K562 (cell line): ENCODE data around the gene DCAF6.

Experiments
- NR1H2 ChIP-seq: sonication (generic); formaldehyde crosslinking; IDR thresholded peaks from 2 replicates; pipeline ENCODE4 v1.4.0; 2020; ENCODE audit warnings: mild to moderate bottlenecking, missing genetic modification reagents
- POLR2AphosphoS5 ChIP-seq: IDR thresholded peaks from 2 replicates; pipeline ENCODE4 v1.6.1; 2011; ENCODE audit warnings: mild to moderate bottlenecking, low read depth, low read length, moderate library complexity; ENCODE audit not compliant: control insufficient read depth, insufficient read depth
- ZNF217 ChIP-seq: sonication (generic); formaldehyde crosslinking; IDR thresholded peaks from 2 replicates; pipeline ENCODE4 v1.8.0; 2022; ENCODE audit warnings: mild to moderate bottlenecking, missing genetic modification reagents
- TF ChIP-seq, protein P1 (sequence below), 3 experiments: IDR thresholded peaks in 2 of 3; conservative IDR thresholded peaks in 1 of 3; 2 replicates each; pipeline ENCODE4 v1.5.1; 2011 to 2012; ENCODE audit warnings: low read length in 3 of 3, mild to moderate bottlenecking in 3 of 3, control low read depth in 2 of 3, improper control_type of control experiment in 1 of 3, inconsistent platforms in 1 of 3, low read depth in 1 of 3, mixed read lengths in 1 of 3, moderate library complexity in 1 of 3; ENCODE audit not compliant: insufficient read depth in 2 of 3

DNA sequence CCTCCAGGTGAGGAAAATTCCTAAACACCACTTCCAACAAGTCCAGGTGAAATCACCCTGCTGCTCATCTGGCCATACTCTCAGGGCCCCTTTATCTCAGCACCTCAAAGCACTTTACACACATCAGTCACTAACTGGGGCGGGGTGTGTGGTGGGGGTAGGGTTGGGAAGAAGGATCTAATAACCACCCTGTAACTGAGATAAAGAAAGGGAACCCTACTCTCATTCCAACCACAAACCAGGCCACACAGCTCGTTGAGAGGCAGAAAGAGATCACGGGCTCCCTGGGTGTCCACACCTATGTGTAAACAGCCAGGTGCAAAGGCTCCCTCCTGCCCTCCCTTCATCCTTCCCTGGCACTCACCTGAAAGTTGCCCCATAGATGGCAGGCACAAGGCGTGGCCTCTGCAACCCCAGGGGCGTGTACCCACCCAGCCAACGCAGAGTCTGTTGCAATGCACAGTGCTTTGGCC is 179.9 kb downstream of the DCAF6 start:
- TF ChIP-seq POLR2AphosphoS5, result no peak
- no peak for TF ChIP-seq NR1H2 (CRISPR knock-in tag)
- TF ChIP-seq, protein P1, sequence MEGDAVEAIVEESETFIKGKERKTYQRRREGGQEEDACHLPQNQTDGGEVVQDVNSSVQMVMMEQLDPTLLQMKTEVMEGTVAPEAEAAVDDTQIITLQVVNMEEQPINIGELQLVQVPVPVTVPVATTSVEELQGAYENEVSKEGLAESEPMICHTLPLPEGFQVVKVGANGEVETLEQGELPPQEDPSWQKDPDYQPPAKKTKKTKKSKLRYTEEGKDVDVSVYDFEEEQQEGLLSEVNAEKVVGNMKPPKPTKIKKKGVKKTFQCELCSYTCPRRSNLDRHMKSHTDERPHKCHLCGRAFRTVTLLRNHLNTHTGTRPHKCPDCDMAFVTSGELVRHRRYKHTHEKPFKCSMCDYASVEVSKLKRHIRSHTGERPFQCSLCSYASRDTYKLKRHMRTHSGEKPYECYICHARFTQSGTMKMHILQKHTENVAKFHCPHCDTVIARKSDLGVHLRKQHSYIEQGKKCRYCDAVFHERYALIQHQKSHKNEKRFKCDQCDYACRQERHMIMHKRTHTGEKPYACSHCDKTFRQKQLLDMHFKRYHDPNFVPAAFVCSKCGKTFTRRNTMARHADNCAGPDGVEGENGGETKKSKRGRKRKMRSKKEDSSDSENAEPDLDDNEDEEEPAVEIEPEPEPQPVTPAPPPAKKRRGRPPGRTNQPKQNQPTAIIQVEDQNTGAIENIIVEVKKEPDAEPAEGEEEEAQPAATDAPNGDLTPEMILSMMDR (IDR thresholded peaks at IDR 0.05 in 2 of 3, conservative IDR thresholded peaks at IDR 0.05 in 1 of 3; ENCODE audit: insufficient read depth in 2 of 3, low read depth in 1 of 3, low read length in 3 of 3), result no peak
- TF ChIP-seq ZNF217, result no peak
